Activated T-helper 1 cell treated with anti-CD3 and anti-CD28 coated beads, Interleukin-2, amount 50 U/mL, for 16 hours (primary cell): ENCODE results near the gene ZBTB40.

Experiments used
- DNase-seq, 2 donors: peaks; one replicate each; pipeline ENCODE4 v3.0.0-alpha.2; 2020; ENCODE audit warnings: low read depth in 1 of 2, low spot score in 1 of 2

The ZBTB40 gene

DNA sequence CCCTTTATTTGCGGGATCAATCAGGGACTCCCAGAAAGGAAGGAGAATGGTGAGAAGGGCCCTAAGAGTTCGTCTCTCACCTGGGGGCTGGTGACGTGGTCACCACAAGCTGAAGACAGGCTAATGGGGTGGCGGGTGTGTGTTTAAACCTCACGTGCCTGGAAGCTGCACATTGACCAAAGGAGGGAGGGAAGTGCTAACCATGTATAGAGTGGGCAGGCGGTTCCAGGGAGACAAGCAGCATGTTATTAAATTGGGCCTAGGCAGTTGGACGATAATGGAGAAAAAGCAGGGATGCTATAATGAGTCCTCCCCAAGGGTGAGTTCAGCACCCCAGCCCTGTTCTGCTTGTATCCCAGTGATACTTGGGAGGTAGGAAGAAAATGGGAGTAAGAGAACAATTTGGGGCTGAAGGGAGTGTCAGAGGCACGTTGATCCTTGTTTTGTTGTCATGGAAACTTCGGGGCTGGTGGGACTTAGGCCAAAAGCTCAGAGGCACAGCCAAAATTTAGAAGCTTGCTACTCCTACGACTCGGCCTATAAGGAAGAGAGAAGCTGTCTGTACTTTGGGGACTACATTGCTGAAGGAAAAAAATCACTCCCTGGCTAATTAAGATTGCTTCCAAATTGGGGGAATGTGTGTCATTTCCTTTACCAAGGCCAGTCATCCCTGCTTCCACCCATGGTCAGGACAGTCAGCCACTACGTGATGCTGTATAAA is 78.4 kb downstream of the ZBTB40 start:
- DNase-seq, result no peak

- no peak for DNase-seq
These were observed 79.1 kb downstream of the ZBTB40 start for GRCh38 chr1:22530715-22531114.

GRCh38 chr1:22531251-22531650 is 79.6 kb downstream of the ZBTB40 start:
- no peak for DNase-seq

DNA sequence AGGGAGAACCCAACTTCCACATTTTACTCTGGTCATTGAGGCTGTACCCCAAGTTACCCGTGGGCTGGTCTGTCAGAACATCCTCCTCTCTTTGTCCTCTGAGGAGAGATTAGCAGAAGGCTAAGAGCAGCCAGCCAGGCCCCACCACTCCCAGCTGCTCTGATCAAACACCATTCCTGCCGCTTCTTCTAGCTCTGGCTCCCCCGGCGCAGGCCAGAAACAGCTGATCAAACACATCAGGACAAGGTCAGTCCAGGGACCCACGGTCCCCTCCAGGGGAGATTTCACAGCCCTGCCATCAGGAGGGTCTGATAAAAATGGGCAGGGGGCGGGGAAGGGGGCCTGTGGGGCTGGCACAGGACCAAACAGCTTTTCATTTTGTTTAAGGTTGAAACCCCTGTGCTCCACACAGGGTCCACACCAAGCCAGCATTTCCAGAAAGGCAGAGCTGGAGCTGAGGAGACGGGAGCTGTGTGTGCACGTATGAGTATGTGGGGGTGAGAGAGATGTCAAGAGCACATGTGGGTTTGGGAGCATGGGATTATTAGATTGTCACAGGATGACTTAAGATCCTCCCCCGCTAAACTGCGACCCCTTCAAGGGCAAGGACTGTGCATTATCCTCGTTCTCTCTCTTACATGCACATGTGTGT is 81.7 kb downstream of the ZBTB40 start:
- DNase-seq, result no peak

DNA sequence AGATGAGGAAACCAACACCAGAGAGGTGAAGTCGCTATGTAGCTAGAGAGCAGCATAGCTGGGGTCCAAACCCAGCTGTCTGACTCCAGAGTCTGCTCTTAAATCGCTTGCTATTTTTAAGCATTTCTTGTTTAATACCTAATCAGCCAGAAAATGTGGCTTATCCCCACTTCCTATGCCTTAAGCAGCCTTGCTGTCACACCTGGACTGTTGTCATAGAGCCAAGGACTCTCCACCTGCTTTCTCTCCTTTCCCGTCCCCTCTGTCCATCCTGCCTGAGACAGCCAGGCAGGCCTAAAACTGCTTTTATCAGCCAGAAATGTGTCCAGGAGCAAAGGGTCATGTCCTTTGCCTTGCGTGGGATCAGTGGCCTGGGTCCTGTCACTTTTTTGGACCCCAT is 83.3 kb downstream of the ZBTB40 start:
- no peak for DNase-seq

GRCh38 chr1:22535399-22535798 is 83.7 kb downstream of the ZBTB40 start:
- no peak for DNase-seq

DNA sequence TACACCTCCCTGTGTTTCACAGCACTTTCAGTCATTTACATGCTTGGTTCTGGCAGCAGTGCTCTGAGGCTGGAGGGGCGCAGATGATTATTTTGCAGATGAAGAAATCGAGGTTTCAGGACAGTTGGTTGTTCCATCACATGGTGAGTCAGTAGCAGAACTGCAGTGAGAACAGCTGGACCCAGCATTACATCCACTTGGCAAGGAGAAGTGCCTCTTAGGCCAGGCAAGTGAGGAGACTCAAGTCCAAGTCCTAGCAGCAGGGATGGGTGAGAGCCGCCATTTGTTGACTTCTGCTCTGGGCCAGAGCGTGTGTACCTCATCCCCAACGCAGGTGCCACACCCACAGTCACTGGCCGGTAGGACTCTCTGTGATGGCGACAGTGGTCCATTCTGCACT is 84.9 kb downstream of the ZBTB40 start:
- DNase-seq, result no peak

GRCh38 chr1:22537441-22538139 is 85.9 kb downstream of the ZBTB40 start:
- DNase-seq, result no peak

- DNase-seq, result no peak
These were observed 88.0 kb downstream of the ZBTB40 start for GRCh38 chr1:22539510-22540118.

DNA sequence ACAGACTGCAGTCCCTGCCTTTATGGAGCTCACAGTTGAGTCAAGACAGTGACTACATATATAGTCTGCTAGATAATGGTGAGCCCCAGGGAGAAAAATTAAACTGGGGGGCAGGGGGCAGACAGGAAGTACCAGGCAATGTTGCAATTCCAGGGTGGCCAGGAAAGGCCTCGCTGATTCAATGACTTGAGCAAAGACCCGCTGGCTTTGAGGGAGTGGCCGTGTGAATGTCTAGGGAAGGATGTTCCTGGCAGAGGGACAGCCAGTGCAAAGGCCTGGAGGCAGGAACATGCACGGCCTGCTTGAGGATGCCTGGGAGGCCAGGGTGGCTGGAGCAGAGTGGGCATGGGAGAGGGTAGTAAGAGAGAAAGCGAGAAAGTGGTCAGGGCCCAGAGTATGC is 88.7 kb downstream of the ZBTB40 start:
- no peak for DNase-seq

DNA sequence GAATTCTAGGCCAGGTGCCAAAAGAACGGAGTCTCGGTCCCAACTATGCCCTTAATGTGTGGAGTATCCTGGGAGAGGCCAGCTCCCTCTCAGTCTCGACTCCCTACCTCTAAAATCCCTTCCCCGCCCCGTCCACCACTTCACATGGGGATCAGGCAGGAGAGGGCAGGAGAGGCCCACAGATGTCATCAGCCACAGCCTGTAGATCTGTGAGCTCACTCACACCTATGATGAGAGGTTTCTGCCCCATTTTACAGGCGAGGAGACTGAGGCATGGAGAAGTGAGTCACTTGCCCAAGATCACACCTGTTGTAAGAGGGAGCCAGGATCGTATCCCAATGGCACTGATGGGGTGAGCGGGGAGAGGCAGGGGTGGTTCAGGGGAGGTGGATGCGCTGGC is 91.2 kb downstream of the ZBTB40 start:
- DNase-seq, result no peak

DNA sequence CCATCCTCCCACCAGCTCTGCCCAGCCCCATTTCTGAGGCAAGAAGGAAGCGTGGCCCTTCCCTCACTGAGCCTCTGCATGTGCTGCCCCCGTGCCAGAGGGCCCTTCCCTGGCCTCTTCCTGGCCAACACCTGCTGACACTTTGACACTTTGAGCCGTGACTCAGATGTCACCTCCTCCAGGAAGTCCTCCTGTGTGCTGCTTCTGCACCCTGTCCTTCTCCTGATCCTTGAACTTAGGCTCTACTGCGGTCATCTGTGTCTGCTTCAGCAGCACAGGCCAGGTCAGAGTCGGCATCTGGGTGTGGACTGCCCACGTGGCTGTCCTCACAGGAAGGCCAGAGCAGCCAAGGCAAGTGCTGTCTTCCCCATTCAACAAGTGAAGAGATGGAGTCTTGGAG is 92.0 kb downstream of the ZBTB40 start:
- no peak for DNase-seq

GRCh38 chr1:22544606-22545005 is 93.0 kb downstream of the ZBTB40 start:
- no peak for DNase-seq

DNA sequence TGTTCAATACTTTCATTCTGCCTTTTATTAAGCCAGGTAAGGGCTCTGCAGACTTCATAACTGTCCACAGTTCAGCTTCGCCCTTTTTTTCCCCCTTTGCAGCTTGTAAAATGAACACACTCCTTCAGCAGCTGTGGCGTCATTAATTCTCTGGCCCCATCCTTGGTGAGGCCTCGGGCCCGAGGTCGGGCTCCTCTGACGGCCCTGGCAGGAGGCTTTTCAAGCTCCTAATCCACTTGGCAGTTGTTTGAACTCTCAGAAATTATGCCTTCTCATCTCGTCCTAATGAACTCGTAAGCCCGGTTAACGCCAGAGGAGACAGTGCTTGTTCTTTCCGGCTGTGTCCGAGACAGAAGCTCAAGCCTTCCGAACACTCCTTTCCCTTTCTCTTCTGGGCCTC is 93.5 kb downstream of the ZBTB40 start:
- DNase-seq, result no peak

GRCh38 chr1:22547186-22547817 is 95.7 kb downstream of the ZBTB40 start:
- no peak for DNase-seq

GRCh38 chr1:22547818-22548462 is 96.3 kb downstream of the ZBTB40 start:
- no peak for DNase-seq

GRCh38 chr1:22550021-22550420 is 98.4 kb downstream of the ZBTB40 start:
- DNase-seq, result no peak

DNA sequence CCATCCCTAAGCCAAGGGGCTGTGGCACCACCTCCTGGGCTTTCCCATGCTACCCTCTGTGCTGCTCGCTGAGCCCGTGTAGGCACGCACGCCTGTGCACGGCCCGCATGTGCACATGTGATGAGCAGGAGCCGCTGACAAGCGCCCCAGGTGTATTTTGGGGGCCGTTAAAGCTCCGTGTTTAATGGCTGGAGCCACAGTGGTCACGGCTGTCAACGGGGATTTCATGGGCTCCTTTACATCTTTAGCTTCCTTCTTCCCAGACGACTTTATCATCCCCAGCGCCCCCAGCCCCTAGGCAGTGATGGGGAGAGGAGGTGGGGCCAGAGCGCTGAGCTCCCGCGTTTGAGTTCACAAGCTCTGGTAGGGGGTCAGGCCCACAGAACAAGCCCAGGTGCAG is 99.9 kb downstream of the ZBTB40 start:
- DNase-seq, result no peak

DNA sequence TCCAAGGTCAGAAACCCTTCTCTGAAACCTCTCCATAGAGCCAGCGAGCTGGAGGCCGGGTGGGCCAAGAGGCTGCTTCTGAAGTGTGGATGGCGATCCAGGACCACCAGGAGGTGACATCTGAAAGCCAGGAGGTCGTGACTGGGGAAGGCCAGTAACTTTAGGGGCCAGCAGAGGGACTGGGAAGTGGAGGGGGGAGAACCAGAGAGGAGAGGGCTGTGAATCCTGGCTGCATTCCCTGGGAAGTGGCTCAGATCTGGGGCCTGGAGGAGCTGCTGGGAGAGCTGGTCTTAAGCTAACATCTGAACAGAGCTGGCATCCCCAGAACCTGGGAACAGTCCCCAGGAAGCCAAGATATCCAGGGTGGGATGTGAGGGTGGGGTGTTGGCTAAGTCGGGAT is 100.4 kb downstream of the ZBTB40 start:
- DNase-seq, result no peak

DNA sequence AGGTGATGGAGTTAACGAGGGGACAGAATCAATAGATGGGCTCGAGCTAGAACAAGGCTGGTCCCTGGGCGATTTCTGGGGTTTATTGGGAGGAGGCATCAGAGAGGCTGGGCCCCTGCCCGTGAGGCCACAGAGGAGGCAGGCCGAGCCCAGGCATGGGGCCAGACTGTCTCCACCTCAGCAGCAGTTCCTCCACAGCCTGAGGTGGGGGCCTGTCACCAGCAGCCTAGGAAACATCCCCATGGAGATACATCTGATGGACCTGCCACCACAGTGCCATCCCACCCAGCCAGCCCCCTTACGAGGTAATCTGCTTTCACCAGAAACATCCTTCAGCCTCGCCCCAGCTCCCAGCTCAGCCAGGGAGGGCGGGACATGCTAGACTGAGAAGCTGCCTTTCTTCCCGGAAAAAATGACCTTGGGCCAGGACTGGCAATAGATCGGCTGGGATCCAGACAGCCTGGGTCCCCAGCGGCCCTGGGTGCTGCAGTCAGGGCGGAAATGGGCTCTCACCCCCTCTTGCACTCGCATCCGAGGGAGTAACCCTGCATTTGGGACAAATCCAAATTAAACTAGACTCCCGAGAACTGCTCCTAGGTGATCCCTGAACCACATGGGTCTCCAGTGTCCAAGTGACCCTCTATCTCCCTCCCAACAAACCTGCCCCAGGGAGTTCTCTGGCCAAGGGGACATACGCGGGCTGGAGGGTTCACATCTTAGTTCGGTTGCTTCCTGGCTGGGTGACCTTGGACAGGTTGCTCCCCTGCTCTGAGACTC is 101.6 kb downstream of the ZBTB40 start:
- no peak for DNase-seq
